Measurements from ENCODE around the gene CCT3. TPM values are rescaled to one million over a fixed set of nuclear protein-coding genes. Genes with fewer than 3 reads are reported as not detected.

Gene CCT3
- polyA plus RNA-seq, 1 of the 3 experiments (the other 2 are of a cell fraction): 295 TPM

DNA sequence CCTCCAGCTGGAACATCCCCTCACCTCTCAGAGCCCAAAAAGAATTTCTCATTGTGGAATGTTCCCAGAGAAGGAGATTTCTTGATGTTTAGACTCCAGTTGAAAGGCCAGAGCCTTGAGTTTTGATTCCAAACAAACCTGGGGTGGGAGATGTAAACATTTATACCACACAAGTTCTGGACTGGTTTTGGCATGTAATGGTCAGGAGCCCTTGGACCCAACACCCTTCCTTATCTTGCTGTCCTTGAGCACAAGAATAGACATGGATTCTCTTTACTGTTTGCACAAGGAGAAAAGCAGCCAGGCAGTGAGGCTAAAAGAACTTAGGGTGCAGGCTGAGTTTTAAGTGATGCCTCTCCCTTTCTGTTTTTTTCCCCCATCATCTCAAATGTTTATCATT, 35.5 kb upstream of the CCT3 start:
- Histone ChIP-seq H3K4me2 (no peak overlapping the region), H3K36me3 (replicated peaks in 1 of 2; ENCODE audit: control insufficient read depth in 1 of 2, insufficient read depth in 2 of 2, low read length in 1 of 2) (no peaks in the 10 kb centered on the region), H3K79me2 (ENCODE audit: insufficient read depth) (no peaks in the 10 kb centered on the region), H4K20me1 (ENCODE audit: insufficient read depth) (no peaks in the 10 kb centered on the region), H2AFZ (ENCODE audit: low read depth) (no peak overlapping the region), H3K4me3 (ENCODE audit: low read depth in 2 of 2, low read length in 1 of 2) (no peak overlapping the region), H3K27me3 (ENCODE audit: insufficient read depth) (no peaks in the 10 kb centered on the region), H3K9ac (no peak overlapping the region), H3K4me1 (ENCODE audit: control insufficient read depth in 1 of 2, insufficient read depth in 2 of 2, low read depth in 1 of 2, low read length in 1 of 2) (peaks cover 0 to 4% of the 10 kb centered on the region in 2 experiments; a peak in 1 of 4 replicates), H3F3A (replicated peaks; ENCODE audit: insufficient read depth) (no peaks in the 10 kb centered on the region), H3K9me3 (no peaks in the 10 kb centered on the region), H3K27ac (ENCODE audit: low read depth in 2 of 2, low read length in 1 of 2) (no peak overlapping the region), H3K9me2 (no peaks in the 10 kb centered on the region)
- ChIA-PET CTCF (interaction anchor here (0.8 to 11.5 kb wide), 5 partner anchors 10 to 84 kb away, joined by 3 to 117 read pairs (median 4); no protein-coding TSS in a partner anchor), POLR2A (no interaction called here)
- no peak for DNase-seq
- TF ChIP-seq SMC3 (IDR thresholded peaks at IDR 0.05; ENCODE audit: low read depth, low read length) (no peak), RFX5 (IDR thresholded peaks at IDR 0.05; ENCODE audit: low read length) (no peak), YY1 (IDR thresholded peaks at IDR 0.05; ENCODE audit: low read depth) (no peak), NRF1 (IDR thresholded peaks at IDR 0.05; ENCODE audit: low read depth, low read length) (no peak), RXRA (IDR thresholded peaks at IDR 0.05; ENCODE audit: borderline replicate concordance, low read depth) (no peak), FOXM1 (IDR thresholded peaks at IDR 0.05; ENCODE audit: low read depth) (no peak)

DNA sequence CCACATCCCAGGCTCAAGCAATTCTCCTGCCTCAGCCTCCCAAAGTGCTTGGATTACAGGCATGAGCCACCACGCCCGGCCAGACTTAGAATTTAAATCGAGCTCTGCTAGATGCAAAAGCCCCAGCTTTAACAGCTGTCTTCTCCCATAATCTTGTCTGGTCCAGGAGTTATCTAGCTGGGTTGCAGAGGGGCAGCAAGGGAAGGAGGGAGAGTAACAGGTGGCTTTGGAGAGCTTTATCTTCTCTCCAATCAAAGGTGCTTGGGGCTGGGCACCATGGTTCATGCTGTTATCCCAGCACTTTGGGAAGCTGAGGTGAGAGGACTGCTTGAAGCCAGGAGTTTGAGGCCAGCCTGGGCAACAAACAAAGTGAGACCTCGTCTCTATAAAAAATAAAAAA, 34.8 kb upstream of the CCT3 start:
- H3K9ac ChIP-seq: no peak overlapping the region
- POLR2A ChIA-PET: no interaction called here
- H3K36me3 ChIP-seq (replicated peaks in 1 of 2; ENCODE audit: control insufficient read depth in 1 of 2, insufficient read depth in 2 of 2, low read length in 1 of 2): no peaks in the 10 kb centered on the region
- H3F3A ChIP-seq (replicated peaks; ENCODE audit: insufficient read depth): no peaks in the 10 kb centered on the region
- H3K9me2 ChIP-seq: no peaks in the 10 kb centered on the region
- CTCF ChIA-PET: interaction anchor here (0.8 to 11.5 kb wide), 5 partner anchors 10 to 85 kb away, joined by 3 to 117 read pairs (median 4); no protein-coding TSS in a partner anchor
- H3K4me2 ChIP-seq: no peak overlapping the region
- no peak for DNase-seq
- no peak overlapping the region for H3K27ac ChIP-seq (ENCODE audit: low read depth in 2 of 2, low read length in 1 of 2)
- no peaks in the 10 kb centered on the region for H3K79me2 ChIP-seq (ENCODE audit: insufficient read depth)
- H2AFZ ChIP-seq (ENCODE audit: low read depth): no peak overlapping the region
- H3K4me1 ChIP-seq (ENCODE audit: control insufficient read depth in 1 of 2, insufficient read depth in 2 of 2, low read depth in 1 of 2, low read length in 1 of 2): peaks cover 0 to 9% of the 10 kb centered on the region in 2 experiments; a peak in 1 of 4 replicates
- H4K20me1 ChIP-seq (ENCODE audit: insufficient read depth): no peaks in the 10 kb centered on the region
- no peaks in the 10 kb centered on the region for H3K27me3 ChIP-seq (ENCODE audit: insufficient read depth)
- 60% methylated on average over 4 of the region's 4 CpGs for WGBS (ENCODE audit: low lambda C conversion rate)
- no peaks in the 10 kb centered on the region for H3K9me3 ChIP-seq
- TF ChIP-seq, protein P1, sequence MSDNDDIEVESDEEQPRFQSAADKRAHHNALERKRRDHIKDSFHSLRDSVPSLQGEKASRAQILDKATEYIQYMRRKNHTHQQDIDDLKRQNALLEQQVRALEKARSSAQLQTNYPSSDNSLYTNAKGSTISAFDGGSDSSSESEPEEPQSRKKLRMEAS (IDR thresholded peaks at IDR 0.05; ENCODE audit: low read depth): no peak
- no peak for TF ChIP-seq RXRA (IDR thresholded peaks at IDR 0.05; ENCODE audit: borderline replicate concordance, low read depth)
- no peak for TF ChIP-seq FOXJ3 (CRISPR knock-in tag; IDR thresholded peaks at IDR 0.05)
- TF ChIP-seq RFX5 (IDR thresholded peaks at IDR 0.05; ENCODE audit: low read length): no peak
- no peak for TF ChIP-seq EZH2phosphoT487 (IDR thresholded peaks at IDR 0.05; ENCODE audit: borderline replicate concordance, low read depth)
- no peak for TF ChIP-seq TEAD4 (IDR thresholded peaks at IDR 0.05; ENCODE audit: borderline replicate concordance, insufficient read depth)
- no peak for TF ChIP-seq YY1 (IDR thresholded peaks at IDR 0.05; ENCODE audit: low read depth)
- no peak for TF ChIP-seq RAD21 (IDR thresholded peaks at IDR 0.05; ENCODE audit: low read length)
- no peak for TF ChIP-seq SMC3 (IDR thresholded peaks at IDR 0.05; ENCODE audit: low read depth, low read length)
- TF ChIP-seq, protein P2, sequence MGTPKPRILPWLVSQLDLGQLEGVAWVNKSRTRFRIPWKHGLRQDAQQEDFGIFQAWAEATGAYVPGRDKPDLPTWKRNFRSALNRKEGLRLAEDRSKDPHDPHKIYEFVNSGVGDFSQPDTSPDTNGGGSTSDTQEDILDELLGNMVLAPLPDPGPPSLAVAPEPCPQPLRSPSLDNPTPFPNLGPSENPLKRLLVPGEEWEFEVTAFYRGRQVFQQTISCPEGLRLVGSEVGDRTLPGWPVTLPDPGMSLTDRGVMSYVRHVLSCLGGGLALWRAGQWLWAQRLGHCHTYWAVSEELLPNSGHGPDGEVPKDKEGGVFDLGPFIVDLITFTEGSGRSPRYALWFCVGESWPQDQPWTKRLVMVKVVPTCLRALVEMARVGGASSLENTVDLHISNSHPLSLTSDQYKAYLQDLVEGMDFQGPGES (IDR thresholded peaks at IDR 0.05; ENCODE audit: low read depth, low read length): no peak
- no peak for TF ChIP-seq CHD2 (IDR thresholded peaks at IDR 0.05; ENCODE audit: low read length, partially characterized antibody)
- TF ChIP-seq FOXM1 (IDR thresholded peaks at IDR 0.05; ENCODE audit: low read depth): no peak
- TF ChIP-seq, protein P3, sequence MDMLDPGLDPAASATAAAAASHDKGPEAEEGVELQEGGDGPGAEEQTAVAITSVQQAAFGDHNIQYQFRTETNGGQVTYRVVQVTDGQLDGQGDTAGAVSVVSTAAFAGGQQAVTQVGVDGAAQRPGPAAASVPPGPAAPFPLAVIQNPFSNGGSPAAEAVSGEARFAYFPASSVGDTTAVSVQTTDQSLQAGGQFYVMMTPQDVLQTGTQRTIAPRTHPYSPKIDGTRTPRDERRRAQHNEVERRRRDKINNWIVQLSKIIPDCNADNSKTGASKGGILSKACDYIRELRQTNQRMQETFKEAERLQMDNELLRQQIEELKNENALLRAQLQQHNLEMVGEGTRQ (IDR thresholded peaks at IDR 0.05; ENCODE audit: borderline replicate concordance, low read depth, low read length): no peak
- TF ChIP-seq, protein P4, sequence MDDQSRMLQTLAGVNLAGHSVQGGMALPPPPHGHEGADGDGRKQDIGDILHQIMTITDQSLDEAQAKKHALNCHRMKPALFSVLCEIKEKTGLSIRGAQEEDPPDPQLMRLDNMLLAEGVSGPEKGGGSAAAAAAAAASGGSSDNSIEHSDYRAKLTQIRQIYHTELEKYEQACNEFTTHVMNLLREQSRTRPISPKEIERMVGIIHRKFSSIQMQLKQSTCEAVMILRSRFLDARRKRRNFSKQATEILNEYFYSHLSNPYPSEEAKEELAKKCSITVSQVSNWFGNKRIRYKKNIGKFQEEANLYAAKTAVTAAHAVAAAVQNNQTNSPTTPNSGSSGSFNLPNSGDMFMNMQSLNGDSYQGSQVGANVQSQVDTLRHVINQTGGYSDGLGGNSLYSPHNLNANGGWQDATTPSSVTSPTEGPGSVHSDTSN (IDR thresholded peaks at IDR 0.05): no peak
- TF ChIP-seq EP300 (IDR thresholded peaks at IDR 0.05; ENCODE audit: borderline replicate concordance in 1 of 2, low read depth in 1 of 2, low read length in 1 of 2): no peak
- TF ChIP-seq JUND (IDR thresholded peaks at IDR 0.05): no peak
- TF ChIP-seq GATA2 (CRISPR knock-in tag; IDR thresholded peaks at IDR 0.05): no peak
- TF ChIP-seq GABPA (IDR thresholded peaks at IDR 0.05; ENCODE audit: low read depth): no peak
- no peak for TF ChIP-seq TAF1 (IDR thresholded peaks at IDR 0.05; ENCODE audit: borderline replicate concordance, low read depth, low read length)
- TF ChIP-seq, protein P5, sequence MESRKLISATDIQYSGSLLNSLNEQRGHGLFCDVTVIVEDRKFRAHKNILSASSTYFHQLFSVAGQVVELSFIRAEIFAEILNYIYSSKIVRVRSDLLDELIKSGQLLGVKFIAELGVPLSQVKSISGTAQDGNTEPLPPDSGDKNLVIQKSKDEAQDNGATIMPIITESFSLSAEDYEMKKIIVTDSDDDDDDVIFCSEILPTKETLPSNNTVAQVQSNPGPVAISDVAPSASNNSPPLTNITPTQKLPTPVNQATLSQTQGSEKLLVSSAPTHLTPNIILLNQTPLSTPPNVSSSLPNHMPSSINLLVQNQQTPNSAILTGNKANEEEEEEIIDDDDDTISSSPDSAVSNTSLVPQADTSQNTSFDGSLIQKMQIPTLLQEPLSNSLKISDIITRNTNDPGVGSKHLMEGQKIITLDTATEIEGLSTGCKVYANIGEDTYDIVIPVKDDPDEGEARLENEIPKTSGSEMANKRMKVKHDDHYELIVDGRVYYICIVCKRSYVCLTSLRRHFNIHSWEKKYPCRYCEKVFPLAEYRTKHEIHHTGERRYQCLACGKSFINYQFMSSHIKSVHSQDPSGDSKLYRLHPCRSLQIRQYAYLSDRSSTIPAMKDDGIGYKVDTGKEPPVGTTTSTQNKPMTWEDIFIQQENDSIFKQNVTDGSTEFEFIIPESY (IDR thresholded peaks at IDR 0.05; ENCODE audit: borderline replicate concordance, low read depth): no peak
- H3K4me3 ChIP-seq (ENCODE audit: low read depth in 2 of 2, low read length in 1 of 2): no peak overlapping the region
